NCI-H1417 (cell line): ENCODE results near the gene STARD3.

Experiments used
- DNase-seq, 3 experiments: peaks; one replicate each; lab custom pipeline; 2025; lab: John Stamatoyannopoulos, UW

STARD3 gene

GRCh38 chr17:39639043-39639442 lies 2.1 kb downstream of the STARD3 start:
- no peak for DNase-seq

- no peak for DNase-seq
Observed at GRCh38 chr17:39639566-39640458, 2.9 kb downstream of the STARD3 start.

- DNase-seq, result no peak
Observed at GRCh38 chr17:39640591-39641031, 3.7 kb downstream of the STARD3 start.

GRCh38 chr17:39641097-39641496 lies 4.2 kb downstream of the STARD3 start:
- DNase-seq, result no peak

- no peak for DNase-seq
Observed at GRCh38 chr17:39641883-39642282, 4.9 kb downstream of the STARD3 start.

GRCh38 chr17:39642291-39643074 lies 5.5 kb downstream of the STARD3 start:
- no peak for DNase-seq

- no peak for DNase-seq
Observed at GRCh38 chr17:39643271-39643670, 6.3 kb downstream of the STARD3 start.

- no peak for DNase-seq
Observed at GRCh38 chr17:39647256-39647655, 10.3 kb downstream of the STARD3 start.

GRCh38 chr17:39648616-39649366 lies 11.8 kb downstream of the STARD3 start:
- DNase-seq, result no peak

- no peak for DNase-seq
Observed at GRCh38 chr17:39650121-39650579, 13.2 kb downstream of the STARD3 start.

- no peak for DNase-seq
Observed at GRCh38 chr17:39651923-39652586, 15.1 kb downstream of the STARD3 start.

GRCh38 chr17:39652587-39653315 lies 15.8 kb downstream of the STARD3 start:
- peak in 1 of 3 experiments; percentile 20 for DNase-seq

GRCh38 chr17:39653316-39653661 lies 16.3 kb downstream of the STARD3 start:
- DNase-seq, result no peak

GRCh38 chr17:39653662-39654331 lies 16.9 kb downstream of the STARD3 start:
- peak; percentile 10 to 59 (median 49) for DNase-seq

- no peak for DNase-seq
Observed at GRCh38 chr17:39655105-39655504, 18.2 kb downstream of the STARD3 start.

GRCh38 chr17:39658346-39658745 lies 21.4 kb downstream of the STARD3 start:
- no peak for DNase-seq

- DNase-seq, result no peak
Observed at GRCh38 chr17:39658760-39659159, 21.8 kb downstream of the STARD3 start.

- DNase-seq, result no peak
Observed at GRCh38 chr17:39659279-39660010, 22.5 kb downstream of the STARD3 start.

- DNase-seq, result no peak
Observed at GRCh38 chr17:39660011-39660360, 23.0 kb downstream of the STARD3 start.
